ENCODE data around the gene CPT2.

CPT2 gene

DNA sequence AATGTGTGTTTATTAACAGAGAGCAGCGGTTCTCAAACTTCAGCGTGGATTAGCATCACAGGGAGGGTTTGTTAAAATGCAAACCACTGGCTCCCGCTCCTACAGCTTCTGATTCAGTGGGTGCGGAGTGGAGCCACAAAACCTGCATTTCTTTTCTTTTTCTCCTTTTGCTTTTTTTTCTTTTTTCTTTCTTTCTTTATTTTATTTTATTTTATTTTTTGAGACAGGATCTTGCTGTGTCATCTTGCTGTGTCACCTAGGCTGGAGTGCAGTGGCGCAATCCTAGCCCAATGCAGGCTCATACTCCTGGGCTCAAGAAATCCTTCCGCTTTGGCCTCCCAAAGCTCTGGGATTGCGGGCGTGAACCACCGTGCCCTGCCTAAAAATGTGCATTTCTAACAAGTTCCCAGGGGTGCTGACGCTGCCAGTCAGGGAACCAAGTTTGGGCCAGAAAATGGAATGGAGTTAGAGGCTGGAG, 33.3 kb upstream of the CPT2 start:
- Histone ChIP-seq H3K36me3 (no peaks in the 10 kb centered on the region), H3K4me3 (ENCODE audit: low read depth in 1 of 2, low read length in 1 of 2) (no peak overlapping the region), H3K27me3 (peaks cover 20% of the 10 kb centered on the region), H3K27ac (no peak overlapping the region), H3K9me3 (no peaks in the 10 kb centered on the region), H3K4me1 (ENCODE audit: control insufficient read depth in 1 of 2, insufficient read depth in 1 of 2, low read depth in 1 of 2, low read length in 1 of 2) (no peaks in the 10 kb centered on the region)
- TF ChIP-seq CTCF (IDR thresholded peaks at IDR 0.05) = no peak

GRCh38 chr1:53165408-53165961, 31.1 kb upstream of the CPT2 start:
- Histone ChIP-seq H3K9me3 (no peaks in the 10 kb centered on the region), H3K27me3 (peaks cover 20% of the 10 kb centered on the region), H3K4me3 (ENCODE audit: low read depth in 1 of 2, low read length in 1 of 2) (no peak overlapping the region), H3K27ac (no peak overlapping the region), H3K36me3 (no peaks in the 10 kb centered on the region), H3K4me1 (ENCODE audit: control insufficient read depth in 1 of 2, insufficient read depth in 1 of 2, low read depth in 1 of 2, low read length in 1 of 2) (no peaks in the 10 kb centered on the region)
- TF ChIP-seq CTCF (IDR thresholded peaks at IDR 0.05) = no peak

GRCh38 chr1:53166366-53166765, 30.3 kb upstream of the CPT2 start:
- Histone ChIP-seq H3K27me3 (peaks cover 20% of the 10 kb centered on the region), H3K27ac (no peak overlapping the region), H3K4me3 (ENCODE audit: low read depth in 1 of 2, low read length in 1 of 2) (no peak overlapping the region), H3K4me1 (ENCODE audit: control insufficient read depth in 1 of 2, insufficient read depth in 1 of 2, low read depth in 1 of 2, low read length in 1 of 2) (no peaks in the 10 kb centered on the region), H3K36me3 (no peaks in the 10 kb centered on the region), H3K9me3 (no peaks in the 10 kb centered on the region)
- TF ChIP-seq CTCF (IDR thresholded peaks at IDR 0.05) = no peak

DNA sequence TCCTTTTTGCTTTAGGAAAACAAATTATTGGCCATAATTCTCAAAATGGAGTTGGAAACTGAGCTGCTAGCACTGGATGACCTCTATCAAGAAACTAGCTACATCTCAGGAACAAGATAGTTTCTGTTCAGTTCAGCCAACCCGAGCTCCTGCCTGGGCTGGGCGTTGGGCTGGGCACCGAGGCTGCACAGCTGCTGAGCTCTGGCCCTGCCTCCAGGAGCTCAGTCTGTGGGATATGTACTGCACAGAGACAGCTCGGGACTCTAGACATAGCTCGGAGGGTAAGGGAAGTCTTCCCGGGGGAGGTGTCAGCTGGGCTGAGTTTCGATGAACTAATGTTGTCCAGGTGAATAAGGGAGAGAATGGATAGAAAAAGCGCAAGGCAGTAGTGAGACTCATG, 29.7 kb upstream of the CPT2 start:
- Histone ChIP-seq H3K4me3 (ENCODE audit: low read depth in 1 of 2, low read length in 1 of 2) (no peak overlapping the region), H3K9me3 (no peaks in the 10 kb centered on the region), H3K4me1 (ENCODE audit: control insufficient read depth in 1 of 2, insufficient read depth in 1 of 2, low read depth in 1 of 2, low read length in 1 of 2) (no peaks in the 10 kb centered on the region), H3K27ac (no peak overlapping the region), H3K27me3 (peaks cover 24% of the 10 kb centered on the region), H3K36me3 (no peaks in the 10 kb centered on the region)
- no peak for TF ChIP-seq CTCF (IDR thresholded peaks at IDR 0.05)

GRCh38 chr1:53172426-53173128, 24.0 kb upstream of the CPT2 start:
- TF ChIP-seq CTCF (IDR thresholded peaks at IDR 0.05) = no peak
- Histone ChIP-seq H3K27me3 (peaks cover 33% of the 10 kb centered on the region), H3K36me3 (no peaks in the 10 kb centered on the region), H3K4me3 (ENCODE audit: low read depth in 1 of 2, low read length in 1 of 2) (no peak overlapping the region), H3K4me1 (ENCODE audit: control insufficient read depth in 1 of 2, insufficient read depth in 1 of 2, low read depth in 1 of 2, low read length in 1 of 2) (no peaks in the 10 kb centered on the region), H3K9me3 (no peaks in the 10 kb centered on the region), H3K27ac (no peak overlapping the region)
